NCI-H345 treated with DMSO at 0.1 percent for 48 hours (cell line): ENCODE data around the gene UGT1A5.

Experiments
- DNase-seq: peaks from one replicate; lab custom pipeline; 2025; ENCODE audit not compliant: unreplicated experiment; lab: John Stamatoyannopoulos, UW

The UGT1A5 gene

GRCh38 chr2:233712611-233713261 lies at the start of gene UGT1A5:
Gene UGT1A5, plus strand, starts transcription at chr2:233712907. Its CDS starts 85 bp downstream, at chr2:233712992.
- DNase-seq = no peak

GRCh38 chr2:233663911-233664310 lies 48.8 kb upstream of the UGT1A5 start:
- no peak for DNase-seq

- no peak for DNase-seq
Measured at GRCh38 chr2:233668605-233669260, 44.0 kb upstream of the UGT1A5 start.

GRCh38 chr2:233671290-233672161 lies 41.2 kb upstream of the UGT1A5 start, which contains the start of gene UGT1A9:
Gene UGT1A9, plus strand, starts transcription at chr2:233671898. Its CDS starts 37 bp downstream, at chr2:233671935.
- no peak for DNase-seq

DNA sequence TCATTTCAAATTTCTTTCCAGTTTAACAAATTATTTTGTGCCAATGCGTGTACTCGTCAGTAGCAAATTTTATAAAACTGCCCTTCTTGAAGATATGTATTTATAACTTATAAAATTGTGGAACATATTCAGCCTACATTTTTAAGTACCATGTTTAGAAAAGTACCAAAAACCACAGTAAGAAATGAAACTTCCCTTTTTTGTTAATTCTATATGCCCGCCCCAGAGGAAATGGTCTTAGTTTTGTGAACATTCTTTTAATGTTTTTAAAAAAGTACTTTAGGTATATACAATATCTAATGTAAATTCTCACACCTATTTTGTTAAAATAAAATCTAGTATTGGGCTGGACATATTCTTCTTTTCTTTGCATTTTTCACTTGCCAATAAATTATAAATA lies 39.8 kb upstream of the UGT1A5 start:
- DNase-seq = no peak

GRCh38 chr2:233673896-233674295 lies 38.8 kb upstream of the UGT1A5 start:
- DNase-seq = no peak

DNA sequence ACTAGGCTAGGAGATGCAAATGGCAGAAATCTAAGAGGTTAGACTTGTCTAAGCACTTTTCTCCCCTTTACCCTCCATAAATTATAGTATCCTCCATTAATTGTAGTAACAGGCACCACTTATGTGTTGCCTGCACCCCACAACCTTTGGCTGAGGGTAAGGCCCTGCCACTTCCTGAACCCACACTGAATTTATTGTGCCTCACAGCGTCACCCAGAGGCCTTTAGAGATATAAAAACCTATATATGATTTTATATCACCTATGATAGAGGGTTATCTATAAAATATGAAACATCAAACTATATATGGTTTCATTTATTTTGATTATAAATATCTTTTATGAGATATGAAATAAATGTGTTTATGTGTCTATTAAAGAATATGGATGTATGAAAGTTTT lies 38.4 kb upstream of the UGT1A5 start:
- DNase-seq = no peak

- DNase-seq = no peak
Measured at GRCh38 chr2:233674995-233675394, 37.7 kb upstream of the UGT1A5 start.

DNA sequence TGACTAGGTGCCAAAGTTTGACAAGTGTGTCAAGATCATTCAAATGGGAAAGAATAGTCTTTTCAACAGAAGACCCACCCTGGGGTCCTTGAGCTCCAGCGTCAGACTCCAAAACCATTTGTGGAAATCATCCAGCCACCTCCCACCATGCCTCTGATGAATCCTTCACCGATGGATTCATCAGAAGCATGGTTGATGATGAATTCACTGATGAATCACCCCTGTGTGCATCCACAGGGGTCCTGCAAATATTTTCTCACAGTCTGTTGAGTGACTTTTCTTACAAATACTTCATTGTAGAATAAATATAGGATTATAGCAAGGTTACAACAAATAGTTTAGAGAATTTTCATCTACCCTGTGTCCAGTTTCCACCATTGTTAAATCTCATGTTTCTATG lies 36.7 kb upstream of the UGT1A5 start:
- no peak for DNase-seq

DNA sequence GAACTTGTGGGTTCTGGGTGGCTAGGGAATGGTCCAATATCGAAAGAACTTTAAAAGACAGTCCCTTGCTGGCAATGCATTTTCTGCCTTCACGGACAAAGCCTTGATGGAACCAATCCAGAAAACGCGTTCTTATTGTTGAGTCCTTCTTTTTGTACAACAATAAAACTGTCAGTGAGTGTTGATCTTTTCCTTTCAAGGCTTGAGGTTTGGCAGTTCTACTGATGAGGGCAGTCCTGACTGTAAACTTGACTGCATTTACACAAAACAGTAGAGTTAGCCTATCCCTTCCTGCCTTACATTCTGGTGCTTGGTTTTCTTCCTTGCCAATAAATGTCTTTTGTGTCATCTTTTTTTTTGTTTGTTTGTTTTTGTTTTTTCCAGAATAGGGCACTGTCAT lies 33.5 kb upstream of the UGT1A5 start:
- DNase-seq = no peak

DNA sequence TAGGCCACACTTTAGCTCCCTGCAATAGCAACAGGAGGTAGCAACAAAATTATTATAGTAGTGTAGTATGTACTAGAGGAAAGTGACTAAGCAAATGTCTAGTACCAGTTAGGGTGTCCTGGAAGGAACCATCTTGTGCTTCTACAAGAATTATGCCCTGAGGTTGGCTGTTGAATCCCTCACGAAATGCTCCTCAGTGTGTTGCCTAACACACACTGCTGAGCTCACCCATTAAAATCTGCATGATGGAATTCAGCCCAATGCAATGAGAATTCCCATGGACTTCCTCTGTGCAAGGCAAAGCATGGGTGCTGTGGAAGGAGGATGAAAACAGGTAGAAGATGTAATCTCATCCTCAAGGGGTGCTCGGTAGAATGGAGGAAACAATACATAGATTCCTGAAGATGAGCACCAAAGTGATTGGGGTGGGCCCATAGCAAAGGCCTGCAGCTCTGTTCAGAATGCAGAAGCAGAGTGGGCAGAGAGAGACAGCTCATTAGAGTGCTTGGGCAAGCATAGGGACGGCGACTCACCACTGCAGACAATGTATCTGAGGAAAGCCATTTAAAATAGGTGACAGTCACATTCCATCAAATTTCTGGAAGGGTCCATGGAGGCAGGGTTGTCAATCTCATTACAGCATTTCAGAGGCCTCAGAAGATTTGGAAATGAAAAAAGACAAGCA lies 32.2 kb upstream of the UGT1A5 start:
- no peak for DNase-seq

DNA sequence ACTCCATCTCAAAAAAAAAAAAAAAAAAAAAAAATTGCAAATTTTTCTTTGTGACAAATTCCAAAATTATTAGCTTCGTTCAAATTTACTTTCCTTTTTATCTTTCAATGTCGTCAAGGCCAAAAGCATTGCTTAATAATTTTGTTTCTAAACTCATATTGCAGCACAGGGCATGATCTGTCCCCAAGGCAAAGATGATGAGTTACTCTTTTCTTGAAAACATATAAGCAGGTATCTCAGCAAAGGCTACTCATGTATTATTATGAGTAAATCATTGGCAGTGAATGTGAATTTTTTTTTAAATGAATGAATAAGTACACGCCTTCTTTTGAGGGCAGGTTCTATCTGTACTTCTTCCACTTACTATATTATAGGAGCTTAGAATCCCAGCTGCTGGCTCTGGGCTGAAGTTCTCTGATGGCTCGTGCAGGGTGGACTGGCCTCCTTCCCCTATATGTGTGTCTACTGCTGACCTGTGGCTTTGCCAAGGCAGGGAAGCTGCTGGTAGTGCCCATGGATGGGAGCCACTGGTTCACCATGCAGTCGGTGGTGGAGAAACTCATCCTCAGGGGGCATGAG lies 31.1 kb upstream of the UGT1A5 start, which contains the start of gene UGT1A7:
Gene UGT1A7, plus strand, starts transcription at position 381 of the 579 bp plus-strand sequence. Its CDS starts 37 bp downstream, at position 418.
- no peak for DNase-seq

DNA sequence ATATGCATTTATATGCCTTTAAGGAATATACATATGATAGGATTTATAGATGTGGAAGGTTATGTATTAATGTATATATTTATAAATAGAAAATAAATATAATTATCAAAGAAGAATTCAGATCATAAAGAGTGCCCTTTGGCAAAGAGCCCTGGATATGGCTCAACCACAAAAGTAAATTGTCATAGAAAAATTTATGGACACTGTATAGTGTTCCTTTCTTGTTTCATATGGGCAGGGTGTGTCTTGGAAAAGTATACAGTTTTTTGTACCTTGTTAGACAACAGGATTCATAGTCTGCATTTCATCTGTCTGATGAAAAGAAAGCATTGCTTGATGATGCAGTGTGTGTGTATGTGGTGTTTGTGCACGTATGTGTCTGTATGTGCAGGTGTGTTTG lies 28.1 kb upstream of the UGT1A5 start:
- no peak for DNase-seq

GRCh38 chr2:233686928-233687327 lies 25.8 kb upstream of the UGT1A5 start:
- DNase-seq = no peak

DNA sequence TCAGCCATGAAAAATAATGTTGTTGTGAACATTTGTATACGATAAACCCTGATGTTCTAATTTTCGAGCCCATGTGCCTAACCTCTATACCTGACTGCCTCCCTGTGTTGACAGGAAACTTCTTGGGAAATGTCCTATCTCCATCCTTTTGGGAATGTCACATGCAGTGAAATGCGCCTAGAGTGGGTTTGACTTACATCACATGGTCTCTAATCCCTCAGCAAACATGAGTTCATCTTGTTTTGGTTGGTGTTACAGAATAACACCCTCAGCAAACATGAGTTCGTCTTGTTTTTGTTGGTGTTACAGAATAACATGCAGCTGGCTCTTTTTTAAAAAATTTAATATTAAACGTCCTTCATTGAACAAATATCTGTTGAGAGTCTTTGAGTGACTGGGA lies 24.4 kb upstream of the UGT1A5 start:
- no peak for DNase-seq

DNA sequence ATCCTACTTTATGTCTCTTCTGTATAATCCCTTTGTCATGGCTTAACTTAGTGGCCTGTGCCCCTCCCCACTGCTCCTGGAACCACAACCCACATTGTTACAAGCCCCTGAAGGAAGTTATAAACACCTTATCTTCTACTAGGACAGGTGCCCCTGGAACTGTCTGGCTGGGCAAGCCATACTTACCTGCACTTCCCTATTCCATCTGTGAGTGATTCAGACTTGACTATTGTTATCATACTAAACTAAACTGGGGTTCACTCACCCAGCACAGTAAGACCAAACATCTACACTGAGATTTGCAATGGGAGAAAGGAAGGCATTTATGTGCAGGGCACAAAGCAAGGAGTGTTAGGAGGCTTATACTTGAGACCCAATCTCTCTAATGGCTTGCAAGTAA lies 23.7 kb upstream of the UGT1A5 start:
- DNase-seq = no peak

DNA sequence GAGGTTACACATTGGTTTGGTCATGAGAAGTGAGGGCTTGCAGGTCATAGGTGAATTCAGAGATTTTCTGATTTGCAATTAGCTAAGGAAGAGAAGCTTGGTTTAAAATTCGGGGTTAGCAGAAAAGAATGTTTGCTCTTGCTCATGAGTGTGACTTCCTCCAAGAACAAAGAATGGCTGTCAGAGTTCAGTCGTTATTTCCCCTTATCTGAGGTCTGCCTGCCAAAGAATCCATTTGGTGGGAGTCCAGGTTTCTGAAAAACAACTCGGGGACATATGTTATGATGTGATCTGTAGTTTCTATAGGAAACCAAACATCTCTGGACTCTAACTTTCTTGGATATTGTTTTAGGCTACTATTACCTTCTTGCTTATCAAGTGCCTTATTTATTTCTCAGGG lies 23.2 kb upstream of the UGT1A5 start:
- no peak for DNase-seq

DNA sequence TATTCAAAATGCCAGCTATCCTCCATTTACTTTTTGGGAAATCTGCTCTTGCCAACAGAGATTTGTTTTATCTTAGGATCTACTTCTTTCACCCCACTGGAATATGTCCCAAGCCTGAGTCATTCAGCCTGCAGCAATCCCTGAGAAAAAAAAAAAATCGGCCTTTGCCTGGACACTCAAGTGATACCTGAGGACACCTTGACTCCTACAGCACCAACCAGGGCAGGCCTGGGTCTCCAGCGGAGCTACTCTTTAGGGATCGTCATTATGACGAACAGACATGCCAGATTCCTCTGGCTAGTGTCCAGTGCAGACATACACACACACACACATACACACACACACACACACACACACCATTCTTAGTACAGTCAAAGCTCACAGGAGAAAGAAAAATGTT lies 22.3 kb upstream of the UGT1A5 start:
- DNase-seq = no peak

GRCh38 chr2:233691443-233692433 lies 21.0 kb upstream of the UGT1A5 start:
- DNase-seq = no peak

GRCh38 chr2:233692648-233693047 lies 20.1 kb upstream of the UGT1A5 start, which contains the start of gene UGT1A6:
Gene UGT1A6, plus strand, starts transcription at chr2:233692890. Its CDS starts 115 bp downstream, at chr2:233693005.
- DNase-seq = no peak
